ENCODE results near the gene EIF1AX. TPM values are rescaled to one million over a fixed set of nuclear protein-coding genes. Genes with fewer than 3 reads are reported as not detected.

EIF1AX gene
- total RNA-seq, 1 experiment from 2014 or later = 158 TPM

DNA sequence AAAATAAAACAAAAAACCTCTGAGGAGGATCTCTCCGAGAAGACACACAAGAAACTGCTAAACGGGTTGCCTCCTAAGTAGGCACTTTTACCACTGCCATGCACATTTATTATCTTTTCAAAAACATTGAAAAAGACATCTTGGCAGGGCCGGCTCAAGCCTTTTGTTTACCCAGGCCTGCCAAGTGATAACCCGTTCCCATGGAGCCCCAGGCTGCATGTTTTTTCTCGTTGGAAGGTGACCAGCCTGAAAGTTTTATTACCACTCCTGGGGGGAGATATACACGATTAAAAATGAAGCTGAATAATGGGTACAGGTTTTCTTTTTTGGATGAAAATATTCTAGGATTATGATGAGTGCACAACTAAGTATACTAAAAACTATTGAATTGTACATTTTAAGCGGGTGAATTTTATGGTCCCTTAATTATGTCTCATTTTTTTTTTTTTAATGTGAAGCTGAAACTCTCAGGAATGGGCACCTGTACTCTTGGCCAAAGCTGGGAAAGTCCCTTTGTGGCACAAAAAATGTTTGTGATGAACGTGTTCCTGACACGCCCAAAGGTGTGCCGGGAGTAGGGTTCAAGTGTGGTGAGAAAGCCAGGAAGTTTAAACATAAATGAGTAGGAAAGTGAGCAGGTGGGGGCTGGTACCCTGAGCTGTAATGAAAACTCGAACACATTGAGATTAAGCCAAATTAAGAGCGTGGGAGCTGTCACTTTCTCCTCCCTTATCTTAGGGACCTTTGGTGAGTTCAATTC, 23.4 kb downstream of the EIF1AX start:
- no CpG with 5 or more reads among the region's 12 CpGs for WGBS (ENCODE audit: extremely low coverage, insufficient read length, low lambda C conversion rate)
- no peak overlapping the region for H3K4ac ChIP-seq (ENCODE audit: low read depth, low read length)
- H3K27ac Mint-ChIP-seq = no peak overlapping the region

More for the DNA sequence above, 23.4 kb downstream of the EIF1AX start:
- no peak for DNase-seq
- Histone ChIP-seq H2BK20ac (ENCODE audit: low read depth, low read length, poor library complexity, severe bottlenecking) (no peak overlapping the region), H3K27ac (ENCODE audit: insufficient read length, low read depth, low read length) (no peak overlapping the region), H3K4me1 (ENCODE audit: insufficient read depth, low read length) (no peaks in the 10 kb centered on the region), H3T11ph (ENCODE audit: low read length) (no peak overlapping the region), H3K56ac (ENCODE audit: insufficient read length, low read depth, low read length) (no peak overlapping the region), H4K20me1 (ENCODE audit: control insufficient read depth, insufficient read depth, insufficient read length) (no peaks in the 10 kb centered on the region), H3K79me1 (ENCODE audit: insufficient read depth, low read depth, low read length, poor library complexity, severe bottlenecking) (no peaks in the 10 kb centered on the region), H3K14ac (ENCODE audit: insufficient read depth, low read length) (no peak overlapping the region), H3K23ac (ENCODE audit: insufficient read length, low read depth, low read length) (no peak overlapping the region), H3K27me3 (ENCODE audit: insufficient read depth, low read length) (peaks cover 5% of the 10 kb centered on the region; the same call in 1 of the 2 replicates), H2AK5ac (ENCODE audit: insufficient read length, low read length) (no peak overlapping the region), H2BK15ac (ENCODE audit: low read depth, low read length) (no peak overlapping the region), H2BK120ac (ENCODE audit: low read depth, low read length, poor library complexity, severe bottlenecking) (no peak overlapping the region), H3K23me2 (ENCODE audit: insufficient read length, low read depth, low read length, poor library complexity, severe bottlenecking) (no peaks in the 10 kb centered on the region), H2BK5ac (ENCODE audit: insufficient read length, low read length) (no peak overlapping the region), H3K4me2 (ENCODE audit: insufficient read depth, insufficient read length, low read length) (no peak overlapping the region), H2BK12ac (ENCODE audit: insufficient read length, low read depth, low read length) (no peak overlapping the region), H3K9ac (ENCODE audit: extremely low read depth, insufficient read length, low read length) (no peak overlapping the region), H3K9me3 (ENCODE audit: control insufficient read depth, low read depth, low read length) (peaks cover 7% of the 10 kb centered on the region), H3K79me2 (ENCODE audit: insufficient read depth, low read length) (no peaks in the 10 kb centered on the region), H4K8ac (replicated peaks; ENCODE audit: insufficient read length, low read depth, low read length) (no peak overlapping the region), H2AFZ (ENCODE audit: low read length) (no peak overlapping the region), H4K91ac (ENCODE audit: insufficient read length, low read depth, low read length) (no peak overlapping the region), H3K18ac (ENCODE audit: insufficient read length, low read depth, low read length) (no peak overlapping the region), H4K5ac (ENCODE audit: insufficient read length, low read depth, low read length) (no peak overlapping the region)
- peaks cover 0 to 10% (median 5%) of the 10 kb centered on the region in 3 experiments; a peak in 3 of 7 replicates for H3K36me3 Mint-ChIP-seq (ENCODE audit: insufficient read depth in 1 of 3, low read depth in 3 of 3)
- TF ChIP-seq, protein P1, sequence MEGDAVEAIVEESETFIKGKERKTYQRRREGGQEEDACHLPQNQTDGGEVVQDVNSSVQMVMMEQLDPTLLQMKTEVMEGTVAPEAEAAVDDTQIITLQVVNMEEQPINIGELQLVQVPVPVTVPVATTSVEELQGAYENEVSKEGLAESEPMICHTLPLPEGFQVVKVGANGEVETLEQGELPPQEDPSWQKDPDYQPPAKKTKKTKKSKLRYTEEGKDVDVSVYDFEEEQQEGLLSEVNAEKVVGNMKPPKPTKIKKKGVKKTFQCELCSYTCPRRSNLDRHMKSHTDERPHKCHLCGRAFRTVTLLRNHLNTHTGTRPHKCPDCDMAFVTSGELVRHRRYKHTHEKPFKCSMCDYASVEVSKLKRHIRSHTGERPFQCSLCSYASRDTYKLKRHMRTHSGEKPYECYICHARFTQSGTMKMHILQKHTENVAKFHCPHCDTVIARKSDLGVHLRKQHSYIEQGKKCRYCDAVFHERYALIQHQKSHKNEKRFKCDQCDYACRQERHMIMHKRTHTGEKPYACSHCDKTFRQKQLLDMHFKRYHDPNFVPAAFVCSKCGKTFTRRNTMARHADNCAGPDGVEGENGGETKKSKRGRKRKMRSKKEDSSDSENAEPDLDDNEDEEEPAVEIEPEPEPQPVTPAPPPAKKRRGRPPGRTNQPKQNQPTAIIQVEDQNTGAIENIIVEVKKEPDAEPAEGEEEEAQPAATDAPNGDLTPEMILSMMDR (conservative IDR thresholded peaks at IDR 0.05) = no peak
- H3K4me1 Mint-ChIP-seq = peaks cover 0 to 6% of the 10 kb centered on the region in 2 experiments; a peak in 2 of 4 replicates
- H3K27me3 Mint-ChIP-seq (ENCODE audit: low read depth) = peaks cover 43% of the 10 kb centered on the region
- H3K9me3 Mint-ChIP-seq = peaks cover 59 to 64% of the 10 kb centered on the region in 2 experiments
- H3K4me3 Mint-ChIP-seq = no peak overlapping the region
